ENCODE measurements around the gene ABCC4. TPM values are rescaled to one million over a fixed set of nuclear protein-coding genes. Genes with fewer than 3 reads are reported as not detected.

The ABCC4 gene
- polyA plus RNA-seq, 1 experiment, result 140 TPM

DNA sequence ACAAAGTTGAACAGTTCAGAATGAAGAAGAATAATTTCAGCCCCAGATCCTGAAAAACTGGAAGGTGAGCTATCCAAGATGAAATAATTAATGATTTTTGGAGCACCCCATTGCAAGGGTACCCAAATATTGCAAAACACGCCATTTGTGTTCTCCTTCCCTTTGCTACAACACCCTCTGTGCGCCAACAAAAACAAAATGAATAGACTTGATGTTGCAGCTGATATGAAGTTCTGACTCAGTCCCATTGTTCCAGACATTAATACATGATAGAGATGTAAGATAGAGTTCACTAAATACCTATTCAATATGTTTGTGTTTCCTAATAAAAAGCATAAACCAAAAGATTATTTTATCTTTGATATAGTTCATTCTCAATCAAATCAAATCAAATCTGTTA lies 301.4 kb downstream of the ABCC4 start:
- Histone ChIP-seq H3K9me3 (ENCODE audit: control insufficient read depth, insufficient read depth, low read length) (no peaks in the 10 kb centered on the region; the same call in 1 of the 2 replicates), H3K27ac (ENCODE audit: low read depth, low read length) (no peak overlapping the region), H3K27me3 (ENCODE audit: control insufficient read depth, insufficient read depth, low read length) (peaks cover 9% of the 10 kb centered on the region), H3K4me3 (ENCODE audit: low read depth, low read length) (no peak overlapping the region)
- ChIA-PET POLR2A (no interaction called here), CTCF (no interaction called here)
- no peak for DNase-seq (ENCODE audit: low read depth, low spot score)
- TF ChIP-seq, protein P1, sequence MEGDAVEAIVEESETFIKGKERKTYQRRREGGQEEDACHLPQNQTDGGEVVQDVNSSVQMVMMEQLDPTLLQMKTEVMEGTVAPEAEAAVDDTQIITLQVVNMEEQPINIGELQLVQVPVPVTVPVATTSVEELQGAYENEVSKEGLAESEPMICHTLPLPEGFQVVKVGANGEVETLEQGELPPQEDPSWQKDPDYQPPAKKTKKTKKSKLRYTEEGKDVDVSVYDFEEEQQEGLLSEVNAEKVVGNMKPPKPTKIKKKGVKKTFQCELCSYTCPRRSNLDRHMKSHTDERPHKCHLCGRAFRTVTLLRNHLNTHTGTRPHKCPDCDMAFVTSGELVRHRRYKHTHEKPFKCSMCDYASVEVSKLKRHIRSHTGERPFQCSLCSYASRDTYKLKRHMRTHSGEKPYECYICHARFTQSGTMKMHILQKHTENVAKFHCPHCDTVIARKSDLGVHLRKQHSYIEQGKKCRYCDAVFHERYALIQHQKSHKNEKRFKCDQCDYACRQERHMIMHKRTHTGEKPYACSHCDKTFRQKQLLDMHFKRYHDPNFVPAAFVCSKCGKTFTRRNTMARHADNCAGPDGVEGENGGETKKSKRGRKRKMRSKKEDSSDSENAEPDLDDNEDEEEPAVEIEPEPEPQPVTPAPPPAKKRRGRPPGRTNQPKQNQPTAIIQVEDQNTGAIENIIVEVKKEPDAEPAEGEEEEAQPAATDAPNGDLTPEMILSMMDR (IDR thresholded peaks at IDR 0.05; ENCODE audit: low read depth, low read length), result no peak

DNA sequence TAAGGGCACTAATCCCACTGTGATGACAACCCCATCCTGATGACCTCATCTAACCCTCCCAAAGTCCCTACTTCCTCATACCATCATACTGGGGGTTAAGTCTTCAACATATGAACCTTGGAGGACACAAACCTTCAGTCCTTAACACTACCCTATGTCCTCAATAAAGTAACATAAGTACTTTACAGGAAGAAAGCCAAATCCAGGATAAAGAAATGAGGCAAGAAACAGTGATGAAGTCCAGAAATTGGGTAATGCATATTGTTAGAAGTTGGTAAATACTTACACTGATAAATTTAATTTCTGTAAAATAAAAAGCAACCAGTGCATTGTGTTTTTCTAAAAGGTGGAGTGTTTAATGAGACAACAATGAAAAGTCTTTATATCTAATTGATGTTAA lies 304.1 kb downstream of the ABCC4 start:
- ChIA-PET POLR2A (no interaction called here), CTCF (no interaction called here)
- DNase-seq (ENCODE audit: low read depth, low spot score), result no peak
- H3K9me3 ChIP-seq (ENCODE audit: control insufficient read depth, insufficient read depth, low read length), result no peaks in the 10 kb centered on the region
- H3K27ac ChIP-seq (ENCODE audit: low read depth, low read length), result no peak overlapping the region
- peaks cover 6% of the 10 kb centered on the region for H3K27me3 ChIP-seq (ENCODE audit: control insufficient read depth, insufficient read depth, low read length)
- no peak overlapping the region for H3K4me3 ChIP-seq (ENCODE audit: low read depth, low read length)
- TF ChIP-seq, protein P1 (IDR thresholded peaks at IDR 0.05; ENCODE audit: low read depth, low read length), result no peak

DNA sequence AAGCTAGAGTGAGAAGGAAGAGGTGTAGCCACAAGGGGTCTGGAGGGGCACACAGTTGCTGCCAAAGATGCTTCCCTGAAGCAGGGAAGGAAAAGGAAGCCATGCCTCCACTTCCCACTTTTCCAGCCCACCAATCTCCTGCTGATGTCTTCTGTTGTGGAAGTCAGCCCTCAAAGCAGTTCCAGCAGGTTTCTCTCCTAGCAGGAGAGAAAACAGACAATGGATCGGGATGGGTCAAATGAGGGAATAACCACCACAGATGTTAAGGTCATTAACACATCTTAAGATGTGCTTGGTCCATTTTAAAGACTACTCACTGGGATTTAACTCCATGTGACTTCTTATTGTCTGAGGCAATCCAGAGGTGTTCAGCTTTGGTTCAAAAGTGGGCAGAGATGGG lies 304.8 kb downstream of the ABCC4 start:
- no peak for DNase-seq (ENCODE audit: low read depth, low spot score)
- ChIA-PET CTCF (no interaction called here), POLR2A (no interaction called here)
- Histone ChIP-seq H3K4me3 (ENCODE audit: low read depth, low read length) (no peak overlapping the region), H3K27ac (ENCODE audit: low read depth, low read length) (no peak overlapping the region), H3K27me3 (ENCODE audit: control insufficient read depth, insufficient read depth, low read length) (peaks cover 6% of the 10 kb centered on the region), H3K9me3 (ENCODE audit: control insufficient read depth, insufficient read depth, low read length) (no peaks in the 10 kb centered on the region)
- TF ChIP-seq, protein P1 (IDR thresholded peaks at IDR 0.05; ENCODE audit: low read depth, low read length), result no peak

DNA sequence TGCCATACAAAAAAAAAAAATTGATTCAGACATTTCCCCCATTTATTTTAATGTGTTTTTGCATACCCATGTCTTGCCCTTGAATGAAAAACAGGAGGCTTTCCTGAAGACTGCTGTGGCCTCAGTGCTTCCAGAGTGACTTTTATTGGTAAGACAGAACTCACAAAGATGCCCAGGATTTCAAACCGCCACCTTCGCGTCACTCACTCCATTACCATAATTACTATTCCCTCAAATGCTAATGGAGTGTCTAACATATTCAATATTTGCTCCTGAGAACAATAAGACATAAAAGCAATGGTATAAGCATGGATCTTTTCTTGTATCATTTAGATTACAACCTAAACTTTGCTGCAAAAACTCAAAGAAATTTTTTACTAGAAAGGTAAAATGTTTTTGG lies 306.7 kb downstream of the ABCC4 start:
- peaks cover 8% of the 10 kb centered on the region for H3K27me3 ChIP-seq (ENCODE audit: control insufficient read depth, insufficient read depth, low read length)
- DNase-seq (ENCODE audit: low read depth, low spot score), result no peak
- CTCF ChIA-PET, result no interaction called here
- TF ChIP-seq, protein P1 (IDR thresholded peaks at IDR 0.05; ENCODE audit: low read depth, low read length), result no peak
- H3K4me3 ChIP-seq (ENCODE audit: low read depth, low read length), result no peak overlapping the region
- no peaks in the 10 kb centered on the region for H3K9me3 ChIP-seq (ENCODE audit: control insufficient read depth, insufficient read depth, low read length)
- no peak overlapping the region for H3K27ac ChIP-seq (ENCODE audit: low read depth, low read length)
- POLR2A ChIA-PET, result no interaction called here

DNA sequence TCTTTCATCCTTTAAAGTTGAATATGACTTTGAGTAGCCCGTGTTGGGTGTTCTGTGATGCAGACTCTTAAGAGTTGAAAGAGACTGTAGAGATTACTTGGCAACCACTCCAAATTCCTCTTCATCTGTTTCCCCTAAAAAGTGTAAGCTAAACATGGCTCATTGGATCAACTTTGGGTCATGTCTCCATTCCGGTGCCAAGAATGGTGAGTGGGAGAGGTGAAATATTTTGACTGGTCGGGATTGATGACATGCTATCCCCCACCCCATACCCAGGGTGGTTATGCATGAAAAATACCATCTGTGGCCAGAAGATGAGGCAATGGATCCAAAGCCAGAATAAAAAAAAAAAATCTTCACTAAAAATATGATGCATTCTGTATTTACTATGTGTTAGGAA lies 307.6 kb downstream of the ABCC4 start:
- TF ChIP-seq, protein P1 (IDR thresholded peaks at IDR 0.05; ENCODE audit: low read depth, low read length), result no peak
- H3K27ac ChIP-seq (ENCODE audit: low read depth, low read length), result no peak overlapping the region
- H3K4me3 ChIP-seq (ENCODE audit: low read depth, low read length), result no peak overlapping the region
- no peak for DNase-seq (ENCODE audit: low read depth, low spot score)
- no peaks in the 10 kb centered on the region for H3K9me3 ChIP-seq (ENCODE audit: control insufficient read depth, insufficient read depth, low read length)
- ChIA-PET CTCF (no interaction called here), POLR2A (no interaction called here)
- peaks cover 8% of the 10 kb centered on the region for H3K27me3 ChIP-seq (ENCODE audit: control insufficient read depth, insufficient read depth, low read length)

Data from AG04450 (cell line).